GM19467 (cell line): ENCODE data around the gene UPK3A.
"Not testable (repeated sequence)": the region's sequence is repeated elsewhere in the genome, so short reads cannot be mapped to it uniquely, and the experiment has no call there.

Source experiments
- ATAC-seq: cut with Tn5 transposase; IDR thresholded peaks from one replicate; pipeline ENCODE4 v1.9.1; 2021; ENCODE audit warnings: mild to moderate bottlenecking, moderate library complexity; ENCODE audit not compliant: unreplicated experiment

UPK3A gene

DNA sequence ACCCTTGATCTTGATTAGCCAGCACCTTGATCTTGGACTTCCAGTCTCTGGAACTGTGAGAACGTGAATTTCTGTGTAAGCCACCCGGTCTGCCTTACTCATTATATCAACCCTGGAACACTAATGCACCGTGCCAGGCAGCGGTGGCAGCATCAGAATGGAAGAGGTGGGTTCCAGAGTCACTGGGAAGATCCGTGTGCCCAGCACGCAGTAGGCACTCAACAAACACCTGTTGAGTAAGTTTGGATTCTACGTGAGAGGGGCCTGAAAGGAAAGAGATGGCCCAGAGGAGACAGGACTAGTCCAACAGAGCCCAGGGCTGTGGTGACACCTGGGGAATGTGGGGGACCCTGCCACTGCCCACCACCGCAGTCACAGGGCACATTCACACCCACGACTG lies 6.6 kb upstream of the UPK3A start:
- no peak for ATAC-seq

DNA sequence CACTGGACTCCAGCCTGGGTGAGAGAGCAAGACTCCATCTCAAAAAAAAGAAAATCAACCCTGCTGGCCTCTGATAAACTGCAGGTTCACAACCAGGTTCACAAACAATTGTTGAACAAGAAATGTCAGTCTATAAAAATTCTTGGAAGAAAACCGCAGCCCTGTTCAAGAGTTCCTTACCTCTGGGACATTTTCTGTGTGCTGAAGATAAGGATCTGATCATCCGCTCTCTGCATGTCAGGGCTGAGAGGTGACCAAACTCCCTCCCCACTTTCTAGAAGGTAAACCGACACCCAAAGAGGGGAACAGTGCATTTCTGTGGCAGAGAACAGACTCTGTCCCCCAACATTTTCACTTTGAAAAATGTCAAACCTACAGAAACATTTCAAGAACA lies 4.2 kb upstream of the UPK3A start:
- ATAC-seq, result no peak

DNA sequence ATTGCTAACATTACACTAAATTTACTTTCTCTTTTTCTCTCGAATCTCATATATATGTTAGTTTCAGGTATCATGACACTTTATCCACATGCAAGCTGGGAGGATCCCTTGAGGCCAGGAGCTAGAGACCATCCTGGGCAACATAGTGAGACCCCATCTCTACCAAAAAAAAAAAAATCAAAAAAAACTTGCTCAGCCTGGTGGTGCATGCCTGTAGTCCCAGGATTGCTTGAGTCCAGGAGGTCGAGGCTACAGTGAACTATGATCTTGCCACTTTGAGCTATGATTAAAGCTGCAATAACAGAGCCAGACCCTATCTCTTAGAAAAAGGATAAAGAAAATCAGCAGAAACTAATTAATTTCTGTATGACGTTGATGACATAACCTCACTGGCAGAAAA lies 3.7 kb upstream of the UPK3A start:
- no peak for ATAC-seq

DNA sequence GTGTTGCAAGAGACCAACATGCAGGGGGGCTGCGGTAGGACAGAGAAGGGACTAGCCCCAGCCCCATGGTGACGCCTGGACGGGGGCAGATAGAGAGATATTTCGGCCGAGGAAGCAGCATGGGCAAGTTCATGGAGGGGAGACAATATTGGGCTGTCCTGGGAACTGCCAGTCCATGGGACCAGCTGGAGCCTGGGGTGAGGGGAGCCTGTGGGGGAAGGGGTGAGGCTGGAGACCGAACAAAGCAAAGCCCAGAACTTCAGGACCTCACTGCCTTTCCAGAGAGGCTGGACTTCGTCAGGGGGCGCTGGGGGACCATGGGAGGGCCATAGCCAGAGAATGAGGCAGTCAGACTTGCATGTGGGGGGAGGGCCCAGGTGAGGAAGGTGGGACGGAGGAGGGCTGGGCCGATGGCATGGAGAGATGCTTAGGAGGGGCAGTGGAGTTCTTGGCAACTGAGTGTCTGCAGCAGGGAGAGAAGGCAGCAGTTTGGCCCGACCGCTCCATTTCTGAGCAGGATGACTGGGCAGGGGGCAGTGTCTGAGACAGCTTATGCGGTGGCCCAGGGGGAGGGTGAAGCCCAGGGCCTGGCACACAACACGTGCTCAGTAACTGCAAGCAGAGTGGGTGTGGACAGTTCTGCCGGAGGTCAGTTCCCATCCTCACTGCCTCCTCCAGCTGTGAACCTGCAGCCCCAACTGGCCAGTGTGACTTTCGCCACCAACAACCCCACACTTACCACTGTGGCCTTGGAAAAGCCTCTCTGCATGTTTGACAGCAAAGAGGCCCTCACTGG lies 712 bp downstream of the UPK3A start:
- ATAC-seq, result no peak

DNA sequence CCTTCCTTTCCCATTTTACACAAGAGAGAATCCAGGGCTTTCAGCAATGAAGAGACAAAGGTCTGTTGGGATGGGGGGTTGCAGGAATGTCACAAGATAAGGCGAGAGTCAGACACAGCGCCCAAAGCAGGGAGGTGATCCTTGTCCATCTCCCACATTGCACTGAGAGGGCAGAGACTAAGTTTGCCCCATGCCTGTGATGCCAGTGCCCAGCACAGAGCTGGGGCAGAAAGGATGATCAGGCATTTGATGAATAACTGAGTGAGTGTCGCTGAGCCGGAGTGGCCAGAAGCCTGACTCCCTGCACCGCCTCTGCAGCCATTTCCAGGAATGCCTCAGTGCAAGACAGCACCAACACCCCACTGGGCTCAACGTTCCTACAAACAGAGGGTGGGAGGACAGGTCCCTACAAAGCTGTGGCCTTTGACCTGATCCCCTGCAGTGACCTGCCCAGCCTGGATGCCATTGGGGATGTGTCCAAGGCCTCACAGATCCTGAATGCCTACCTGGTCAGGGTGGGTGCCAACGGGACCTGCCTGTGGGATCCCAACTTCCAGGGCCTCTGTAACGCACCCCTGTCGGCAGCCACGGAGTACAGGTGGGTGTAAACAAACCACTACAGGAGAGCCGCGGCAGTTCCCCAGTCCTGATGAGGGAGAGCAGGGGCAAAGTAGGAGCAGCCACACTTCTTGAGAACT lies 2.3 kb downstream of the UPK3A start:
- ATAC-seq, result no peak

DNA sequence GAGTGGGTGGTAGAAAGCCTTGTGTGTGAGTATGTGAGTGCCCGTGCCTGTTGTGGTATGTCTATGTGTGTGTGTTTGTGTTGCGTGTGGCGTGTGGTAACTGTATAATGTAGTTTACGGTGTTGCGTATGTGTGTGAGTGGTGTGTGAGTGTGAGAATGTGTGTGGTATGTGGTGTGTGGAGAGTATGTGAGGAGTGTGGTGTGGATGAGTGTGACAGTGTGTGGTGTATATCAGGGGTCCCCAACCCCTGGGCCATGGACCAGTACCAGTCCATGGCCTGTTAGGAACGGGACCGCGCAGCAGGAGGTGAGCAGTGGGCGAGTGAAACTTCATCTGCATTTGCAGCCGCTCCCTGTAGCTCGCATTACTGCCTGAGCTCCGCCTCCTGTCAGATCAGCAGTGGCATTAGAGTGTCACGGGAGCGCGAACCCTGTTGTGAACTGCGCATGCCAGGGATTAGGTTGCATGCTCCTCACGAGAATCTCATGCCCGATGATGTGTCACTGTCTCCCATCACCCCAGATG lies 5.7 kb downstream of the UPK3A start:
- no peak for ATAC-seq

DNA sequence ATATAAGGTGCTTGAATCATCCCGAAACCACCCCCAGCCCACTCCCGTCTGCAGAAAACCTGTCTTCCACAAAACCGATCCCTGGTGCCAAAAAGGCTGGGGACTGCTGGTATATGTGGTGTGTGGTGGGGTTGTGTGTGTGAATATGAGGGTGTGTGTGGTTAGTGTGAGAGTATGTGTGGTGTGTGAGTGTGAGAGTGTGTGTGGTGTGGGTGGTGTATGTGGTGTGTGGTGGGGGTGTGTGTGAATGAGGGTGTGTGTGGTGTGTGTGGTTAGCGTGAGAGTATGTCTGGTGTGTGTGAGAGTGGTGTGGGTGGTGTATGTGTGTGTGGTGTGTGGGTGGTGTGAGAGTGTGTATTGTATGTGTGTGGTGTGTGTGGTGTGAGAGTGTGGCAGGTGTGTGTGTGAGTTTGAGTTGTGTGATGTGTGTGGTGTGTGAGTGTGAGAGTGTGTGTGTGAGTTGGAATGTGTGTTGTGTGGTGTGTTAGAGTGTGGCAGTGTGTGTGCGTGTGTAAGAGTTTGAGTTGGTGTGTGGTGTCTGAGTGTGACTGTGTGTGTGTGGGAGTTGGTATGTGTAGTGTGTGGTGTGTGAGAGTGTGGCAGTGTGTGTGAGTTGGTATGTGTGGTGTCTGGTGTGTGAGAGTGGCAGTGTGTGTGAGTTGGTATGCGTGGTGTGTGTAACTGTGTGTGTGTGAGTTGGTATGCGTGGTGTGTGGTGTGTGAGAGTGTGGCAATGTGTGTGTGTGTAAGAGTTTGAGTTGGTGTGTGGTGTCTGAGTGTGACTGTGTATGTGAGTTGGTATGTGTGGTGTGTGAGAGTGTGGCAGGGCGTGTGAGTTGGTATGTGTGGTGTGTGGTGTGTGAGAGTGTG lies 6.5 kb downstream of the UPK3A start:
- ATAC-seq, result no peak

DNA sequence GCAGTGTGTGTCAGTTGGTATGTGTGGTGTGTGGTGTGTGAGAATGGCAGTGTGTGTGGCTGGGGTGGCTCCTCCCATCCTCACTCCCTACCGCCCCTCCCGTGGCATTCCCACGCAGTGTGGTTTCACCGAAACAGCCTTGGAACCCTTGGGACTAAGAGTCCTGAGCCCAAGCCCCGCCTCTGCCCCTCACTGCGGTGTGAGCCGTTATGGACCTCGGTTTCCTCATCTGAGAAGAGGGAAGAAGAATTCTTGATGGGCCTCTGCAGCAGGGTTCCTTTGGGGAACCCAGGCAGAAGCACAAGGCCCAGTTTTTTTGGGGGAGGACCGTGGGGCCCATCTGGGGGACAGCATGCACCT lies 7.2 kb downstream of the UPK3A start:
- no peak for ATAC-seq

DNA sequence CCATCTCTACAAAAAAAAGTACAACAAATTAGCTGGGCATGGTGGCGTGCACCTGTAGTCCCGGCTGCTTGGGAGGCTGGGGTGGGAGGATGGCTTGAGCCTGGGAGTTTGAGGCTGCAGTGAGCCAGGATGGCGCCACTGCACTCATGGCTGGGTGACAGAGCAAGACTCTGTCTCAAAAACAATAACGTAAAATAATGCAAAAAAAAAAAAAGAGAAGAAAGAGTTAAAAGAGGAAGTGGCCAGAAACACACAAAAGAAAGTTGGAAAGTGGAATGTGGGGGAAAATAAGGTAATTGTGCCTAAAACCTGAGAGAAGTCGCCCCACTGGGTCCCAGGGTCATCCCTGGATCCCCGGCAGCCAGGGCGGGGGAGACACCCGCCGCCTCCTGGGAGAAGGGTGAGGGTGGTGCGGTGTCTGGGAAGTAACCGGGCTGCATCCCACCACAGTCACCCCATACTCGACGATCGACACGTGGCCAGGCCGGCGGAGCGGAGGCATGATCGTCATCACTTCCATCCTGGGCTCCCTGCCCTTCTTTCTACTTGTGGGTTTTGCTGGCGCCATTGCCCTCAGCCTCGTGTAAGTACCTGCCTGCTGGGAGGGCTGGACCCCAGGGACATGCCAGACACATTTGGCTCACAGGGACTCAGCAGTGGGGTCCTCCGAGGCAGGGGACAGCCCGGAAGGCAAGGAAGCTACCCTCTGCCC lies 8.1 kb downstream of the UPK3A start:
- ATAC-seq, result no peak

DNA sequence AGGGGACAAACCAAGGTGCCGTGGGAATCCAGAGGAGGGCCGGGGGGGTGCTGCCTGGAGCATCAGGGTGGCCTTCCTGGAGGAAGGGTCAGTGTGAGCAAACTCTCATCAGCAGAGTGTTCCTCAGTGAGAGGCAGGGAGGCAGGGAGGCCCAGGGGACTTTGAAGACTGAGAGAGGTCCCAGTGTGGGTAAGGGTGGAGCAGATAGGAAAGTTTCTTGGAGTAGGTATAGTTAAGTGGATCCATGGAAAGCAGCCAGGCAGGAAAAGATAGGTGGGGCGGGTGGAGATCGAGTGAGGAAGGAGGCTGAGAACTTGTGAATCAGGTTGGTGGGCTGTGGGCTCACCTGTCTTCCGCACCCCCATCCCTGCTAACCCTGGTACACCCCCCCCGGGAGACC lies 9.3 kb downstream of the UPK3A start:
- ATAC-seq, result no peak

DNA sequence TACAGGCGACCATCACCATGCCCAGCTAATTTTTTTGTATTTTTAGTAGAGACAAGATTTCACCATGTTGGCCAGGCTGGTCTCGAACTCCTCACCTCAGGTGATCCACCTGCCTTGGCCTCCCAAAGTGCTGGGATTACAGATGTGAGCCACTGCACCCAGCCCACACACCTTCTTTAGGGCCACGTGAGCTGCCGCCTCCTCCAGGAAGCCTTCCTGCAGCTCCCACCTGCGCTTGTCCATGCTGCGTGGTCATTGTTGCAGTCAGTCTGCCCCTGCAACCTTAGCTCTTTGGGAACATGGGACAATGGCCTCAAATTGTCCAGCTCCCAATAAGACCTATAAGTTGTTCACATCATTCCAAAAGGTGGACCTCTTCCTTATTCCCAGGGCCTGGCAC lies 10.3 kb downstream of the UPK3A start:
- not testable (repeated sequence) for ATAC-seq

DNA sequence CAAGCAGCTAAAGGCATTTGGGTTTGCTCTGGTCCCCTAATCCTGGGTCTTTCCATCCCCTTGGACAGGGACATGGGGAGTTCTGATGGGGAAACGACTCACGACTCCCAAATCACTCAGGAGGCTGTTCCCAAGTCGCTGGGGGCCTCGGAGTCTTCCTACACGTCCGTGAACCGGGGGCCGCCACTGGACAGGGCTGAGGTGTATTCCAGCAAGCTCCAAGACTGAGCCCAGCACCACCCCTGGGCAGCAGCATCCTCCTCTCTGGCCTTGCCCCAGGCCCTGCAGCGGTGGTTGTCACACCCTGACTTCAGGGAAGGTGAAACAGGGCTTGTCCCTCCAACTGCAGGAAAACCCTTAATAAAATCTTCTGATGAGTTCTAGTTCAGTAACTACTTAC lies 10.7 kb downstream of the UPK3A start:
- ATAC-seq, result no peak

DNA sequence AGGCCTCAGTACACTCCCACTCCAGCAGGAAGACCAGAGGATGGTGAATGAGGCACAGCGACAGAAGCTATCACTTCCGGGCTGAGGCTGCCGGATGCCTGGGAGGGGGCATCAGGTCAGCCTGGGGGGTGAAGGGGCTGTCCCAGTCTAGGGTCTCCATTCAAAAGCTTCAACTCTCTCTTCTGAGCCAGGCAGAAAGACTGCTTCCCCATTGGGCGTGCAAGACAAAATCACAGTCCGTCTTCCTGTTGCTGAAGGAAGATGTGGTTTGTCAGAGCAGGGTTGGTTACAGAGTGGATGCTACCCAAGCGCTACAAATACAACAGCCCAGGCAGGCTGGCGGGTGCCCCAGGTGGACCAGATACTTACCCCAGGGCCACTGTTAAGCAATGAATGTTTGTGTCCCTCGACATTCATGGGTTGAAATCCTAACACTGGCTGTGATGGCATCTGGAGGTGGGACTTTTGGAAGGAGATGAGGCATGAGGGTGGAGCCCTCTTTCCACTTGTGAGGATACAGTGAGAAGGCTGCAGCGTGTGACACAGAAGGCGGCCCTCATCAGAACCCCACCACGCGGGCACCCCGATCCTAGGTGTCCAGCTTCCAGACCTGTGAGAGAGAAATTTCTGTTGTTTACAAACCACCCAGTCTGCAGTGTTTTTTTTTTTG lies 12.0 kb downstream of the UPK3A start:
- ATAC-seq, result no peak

DNA sequence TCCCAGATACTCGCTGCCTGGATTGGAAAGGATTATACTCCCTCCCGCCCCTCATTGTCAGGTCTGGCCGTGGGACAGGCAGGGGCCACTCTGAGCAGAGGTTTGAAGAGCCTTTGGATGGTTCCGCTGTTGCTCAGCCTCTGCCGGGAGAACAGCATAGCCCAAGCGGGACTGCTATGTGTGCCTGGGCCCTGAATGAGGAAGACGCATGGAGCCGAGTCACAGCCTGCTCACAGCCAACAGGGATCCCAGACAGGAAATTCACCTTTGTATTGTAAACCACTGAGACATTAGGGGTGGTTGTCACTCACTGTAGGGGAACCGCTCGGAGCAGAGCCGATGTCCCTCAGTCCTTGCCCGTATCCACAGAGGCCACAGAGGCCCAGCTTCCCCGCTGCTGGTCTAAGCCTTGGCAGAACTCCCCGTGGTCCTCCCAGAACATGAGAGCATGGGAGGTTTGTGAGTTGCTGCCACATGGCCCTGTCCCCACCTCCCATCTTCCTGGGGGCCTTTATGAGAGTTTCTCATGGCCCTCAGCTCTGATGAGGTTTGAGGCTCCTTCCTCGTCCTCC lies 14.3 kb downstream of the UPK3A start:
- no peak for ATAC-seq

DNA sequence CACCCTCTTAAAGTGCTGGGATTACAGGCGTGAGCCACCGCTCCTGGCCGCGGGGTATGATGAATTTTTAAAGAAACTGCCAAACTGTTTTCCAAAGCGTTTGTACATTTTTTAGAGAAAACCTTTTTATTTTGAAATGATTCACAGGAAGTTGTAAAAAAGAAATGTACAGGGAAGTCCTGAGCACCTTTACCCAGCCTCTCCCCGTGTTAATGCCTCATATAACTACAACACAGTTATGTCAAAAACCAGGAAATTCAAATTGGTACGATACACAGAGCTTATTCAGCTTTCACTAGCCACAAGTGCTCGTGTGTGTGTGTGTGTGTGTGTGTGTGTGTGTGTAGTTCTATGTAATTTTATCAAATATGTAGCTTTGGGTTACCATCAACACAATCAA lies 18.0 kb downstream of the UPK3A start:
- no peak for ATAC-seq

DNA sequence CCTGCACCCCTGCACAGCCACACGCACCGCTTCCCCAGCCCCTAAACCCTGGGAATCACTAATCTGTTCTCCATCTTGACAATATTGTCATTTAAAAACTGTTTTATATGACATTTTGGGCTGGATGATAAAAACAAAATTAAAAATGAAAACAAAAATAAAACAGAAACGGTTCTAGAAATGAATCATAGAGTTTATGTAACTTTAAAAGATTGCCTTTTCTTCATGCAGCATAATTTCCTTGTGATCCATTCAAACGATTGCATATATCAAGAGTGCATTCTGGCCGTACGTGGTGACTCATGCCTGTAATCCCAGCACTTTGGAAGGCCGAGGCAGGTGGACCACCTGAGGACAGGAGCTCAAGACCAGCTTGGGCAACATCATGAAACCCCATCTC lies 18.4 kb downstream of the UPK3A start:
- ATAC-seq, result no peak

DNA sequence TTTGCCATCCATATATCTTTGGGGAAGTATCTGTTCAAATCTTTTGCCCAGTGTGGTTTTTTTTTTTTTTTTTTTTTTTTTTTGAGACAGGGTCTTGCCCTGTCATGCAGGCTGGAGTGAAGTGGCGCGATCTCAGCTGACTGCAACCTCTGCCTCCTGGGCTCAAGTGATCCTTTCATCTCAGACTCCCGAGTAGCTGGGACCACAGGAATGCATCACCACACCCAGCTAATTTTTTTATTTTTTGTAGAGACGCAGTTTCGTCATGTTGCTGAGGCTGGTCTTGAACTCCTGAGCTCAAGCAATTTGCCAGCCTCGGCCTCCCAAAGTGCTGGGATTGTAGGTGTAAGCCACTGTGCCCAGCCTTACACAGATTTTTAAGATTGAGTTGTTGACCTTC lies 20.2 kb downstream of the UPK3A start:
- ATAC-seq, result no peak

DNA sequence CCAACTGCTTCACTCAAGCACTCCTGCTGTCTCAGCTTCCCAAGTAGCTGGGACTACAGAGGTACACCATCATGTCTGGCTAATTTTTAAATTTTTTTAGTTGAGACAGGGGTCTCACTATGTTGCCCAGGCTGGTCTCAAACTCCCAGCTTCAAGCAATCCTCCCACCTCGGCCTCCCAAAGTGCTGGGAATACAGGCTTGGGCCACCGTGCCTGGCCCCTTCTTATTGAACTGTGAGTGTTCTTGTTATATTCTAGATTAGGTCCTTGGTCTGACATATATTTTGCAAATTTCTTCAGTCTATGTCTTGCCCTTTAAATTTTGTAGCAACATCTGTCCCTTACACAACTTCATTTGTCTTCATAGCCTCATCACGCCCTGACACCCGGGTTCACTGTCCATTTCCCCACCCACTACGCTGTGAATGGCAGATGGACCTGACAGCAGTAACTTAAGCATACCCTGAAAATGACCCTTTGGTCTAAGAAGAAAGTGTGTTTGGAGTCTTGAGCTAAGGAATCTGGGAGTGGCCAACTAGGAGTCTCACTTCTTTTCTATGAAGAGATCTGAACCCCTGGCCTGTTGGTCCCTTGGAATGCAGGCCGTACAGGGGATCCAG lies 20.8 kb downstream of the UPK3A start:
- no peak for ATAC-seq

DNA sequence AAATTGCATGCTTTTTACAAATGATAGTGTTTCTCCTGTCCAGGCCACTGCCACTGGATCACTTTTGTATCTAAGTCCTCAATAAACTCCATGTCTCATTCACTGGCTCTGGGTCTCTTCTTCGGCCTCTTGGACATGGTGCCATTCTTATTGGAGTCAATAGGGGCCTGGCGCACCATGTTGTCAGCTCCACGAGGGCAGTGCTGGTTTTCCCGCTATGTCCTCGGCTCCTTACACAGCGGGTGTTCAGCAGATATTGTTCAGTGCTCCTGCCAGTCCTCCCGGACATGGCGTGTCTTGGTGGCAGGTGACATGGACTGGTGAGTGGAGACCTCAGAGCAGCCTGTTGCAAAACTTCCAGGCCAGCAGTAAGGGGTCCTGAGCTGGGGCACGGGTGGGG lies 21.4 kb downstream of the UPK3A start:
- ATAC-seq, result no peak
